Measurements from ENCODE around the gene APCDD1. TPM values are rescaled to one million over a fixed set of nuclear protein-coding genes. Genes with fewer than 3 reads are reported as not detected.

APCDD1 gene
- total and polyA plus RNA-seq, 2 of the 13 experiments (the other 11 are each of a cell fraction or from before 2014, with no cell fraction given) = 2.1 to 8.6 TPM

GRCh38 chr18:10458691-10459090 lies 4.3 kb downstream of the APCDD1 start (continued):
- TF ChIP-seq ZNF282 (IDR thresholded peaks at IDR 0.05; ENCODE audit: partially characterized antibody) (no peak), ARNT (IDR thresholded peaks at IDR 0.05) (no peak), MAFK (conservative IDR thresholded peaks at IDR 0.05 in 1 of 2, IDR thresholded peaks at IDR 0.05 in 1 of 2; ENCODE audit: low read length in 2 of 2) (no peak), ZNF3 (CRISPR knock-in tag; IDR thresholded peaks at IDR 0.05) (no peak), CTCF (CRISPR knock-in tag; IDR thresholded peaks at IDR 0.05) (no peak)
- TF ChIP-seq, protein P1, sequence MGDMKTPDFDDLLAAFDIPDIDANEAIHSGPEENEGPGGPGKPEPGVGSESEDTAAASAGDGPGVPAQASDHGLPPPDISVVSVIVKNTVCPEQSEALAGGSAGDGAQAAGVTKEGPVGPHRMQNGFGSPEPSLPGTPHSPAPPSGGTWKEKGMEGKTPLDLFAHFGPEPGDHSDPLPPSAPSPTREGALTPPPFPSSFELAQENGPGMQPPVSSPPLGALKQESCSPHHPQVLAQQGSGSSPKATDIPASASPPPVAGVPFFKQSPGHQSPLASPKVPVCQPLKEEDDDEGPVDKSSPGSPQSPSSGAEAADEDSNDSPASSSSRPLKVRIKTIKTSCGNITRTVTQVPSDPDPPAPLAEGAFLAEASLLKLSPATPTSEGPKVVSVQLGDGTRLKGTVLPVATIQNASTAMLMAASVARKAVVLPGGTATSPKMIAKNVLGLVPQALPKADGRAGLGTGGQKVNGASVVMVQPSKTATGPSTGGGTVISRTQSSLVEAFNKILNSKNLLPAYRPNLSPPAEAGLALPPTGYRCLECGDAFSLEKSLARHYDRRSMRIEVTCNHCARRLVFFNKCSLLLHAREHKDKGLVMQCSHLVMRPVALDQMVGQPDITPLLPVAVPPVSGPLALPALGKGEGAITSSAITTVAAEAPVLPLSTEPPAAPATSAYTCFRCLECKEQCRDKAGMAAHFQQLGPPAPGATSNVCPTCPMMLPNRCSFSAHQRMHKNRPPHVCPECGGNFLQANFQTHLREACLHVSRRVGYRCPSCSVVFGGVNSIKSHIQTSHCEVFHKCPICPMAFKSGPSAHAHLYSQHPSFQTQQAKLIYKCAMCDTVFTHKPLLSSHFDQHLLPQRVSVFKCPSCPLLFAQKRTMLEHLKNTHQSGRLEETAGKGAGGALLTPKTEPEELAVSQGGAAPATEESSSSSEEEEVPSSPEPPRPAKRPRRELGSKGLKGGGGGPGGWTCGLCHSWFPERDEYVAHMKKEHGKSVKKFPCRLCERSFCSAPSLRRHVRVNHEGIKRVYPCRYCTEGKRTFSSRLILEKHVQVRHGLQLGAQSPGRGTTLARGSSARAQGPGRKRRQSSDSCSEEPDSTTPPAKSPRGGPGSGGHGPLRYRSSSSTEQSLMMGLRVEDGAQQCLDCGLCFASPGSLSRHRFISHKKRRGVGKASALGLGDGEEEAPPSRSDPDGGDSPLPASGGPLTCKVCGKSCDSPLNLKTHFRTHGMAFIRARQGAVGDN (CRISPR knock-in tag; IDR thresholded peaks at IDR 0.05) = no peak

- intact Hi-C loops (cut with micrococcal nuclease; ENCODE audit: unreplicated experiment) = no loop called here
- TF ChIP-seq ARNT2 (CRISPR knock-in tag; IDR thresholded peaks at IDR 0.05; ENCODE audit: low read depth) (no peak), ZBTB49 (CRISPR knock-in tag; IDR thresholded peaks at IDR 0.05; ENCODE audit: borderline replicate concordance) (no peak), ZNF670 (CRISPR knock-in tag; IDR thresholded peaks at IDR 0.05; ENCODE audit: borderline replicate concordance) (no peak), SMAD1 (CRISPR knock-in tag; IDR thresholded peaks at IDR 0.05; ENCODE audit: borderline replicate concordance, low read depth) (no peak), SSRP1 (CRISPR knock-in tag; IDR thresholded peaks at IDR 0.05) (no peak), HOXD1 (CRISPR knock-in tag; IDR thresholded peaks at IDR 0.05) (no peak), DPF2 (CRISPR knock-in tag; IDR thresholded peaks at IDR 0.05; ENCODE audit: borderline replicate concordance, low read depth) (no peak), TBP (CRISPR knock-in tag; IDR thresholded peaks at IDR 0.05) (no peak), ZFYVE20 (CRISPR knock-in tag; IDR thresholded peaks at IDR 0.05; ENCODE audit: borderline replicate concordance, low read depth) (no peak)
- TF ChIP-seq, protein P2, sequence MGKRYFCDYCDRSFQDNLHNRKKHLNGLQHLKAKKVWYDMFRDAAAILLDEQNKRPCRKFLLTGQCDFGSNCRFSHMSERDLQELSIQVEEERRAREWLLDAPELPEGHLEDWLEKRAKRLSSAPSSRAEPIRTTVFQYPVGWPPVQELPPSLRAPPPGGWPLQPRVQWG (CRISPR knock-in tag; IDR thresholded peaks at IDR 0.05; ENCODE audit: borderline replicate concordance, low read depth) = no peak
Observed at GRCh38 chr18:10459587-10459986, 5.2 kb downstream of the APCDD1 start.

More at GRCh38 chr18:10459587-10459986, 5.2 kb downstream of the APCDD1 start:
- Histone ChIP-seq H4K20me1 (ENCODE audit: insufficient read depth, low read length) (no peaks in the 10 kb centered on the region), H3K9me3 (ENCODE audit: low read length) (no peaks in the 10 kb centered on the region), H3K79me2 (ENCODE audit: insufficient read depth, low read length) (no peaks in the 10 kb centered on the region), H3K4me1 (ENCODE audit: insufficient read depth, low read length) (peaks cover 59% of the 10 kb centered on the region), H2AFZ (ENCODE audit: low read length) (no peak overlapping the region), H3K27ac (ENCODE audit: extremely low read length, insufficient read depth, low read length) (no peak overlapping the region), H3K4me3 (replicated peaks in 1 of 3; ENCODE audit: insufficient read depth in 1 of 3, low read depth in 2 of 3, low read length in 3 of 3) (no peak overlapping the region), H3K27me3 (ENCODE audit: control insufficient read depth in 1 of 2, insufficient read depth in 2 of 2, low read length in 2 of 2) (peaks cover 2 to 20% of the 10 kb centered on the region in 2 experiments; a peak in 3 of 5 replicates), H3K9ac (ENCODE audit: insufficient read depth, low read depth, low read length) (no peak overlapping the region), H3K36me3 (replicated peaks in 1 of 2; ENCODE audit: control insufficient read depth in 1 of 2, insufficient read depth in 2 of 2, low read length in 2 of 2) (no peaks in the 10 kb centered on the region), H3K4me2 (ENCODE audit: low read depth, low read length) (no peak overlapping the region)
- CTCF ChIA-PET (ENCODE audit: low intra/inter-chr PET ratio, low total read pairs) = no interaction called here
- no peak for FAIRE-seq
- no peak for ATAC-seq
- DNase-seq (ENCODE audit: low spot score) = no peak
- POLR2A ChIA-PET = no interaction called here
- WGBS (ENCODE audit: low lambda C conversion rate) = 0% methylated on average over 1 of the region's 1 CpG
- no TSS peak for BruUV-seq (replicated peaks)
- in situ Hi-C loops (cut with HindIII; ENCODE audit: extremely low pct_ligation_motif_present, low pct_unique_long_range_greater_than_20kb) = no loop called here

Data from HepG2 (cell line).